GM23338 (cell line): ENCODE measurements around the gene LONP1.

Experiments used
- CTCF ChIP-seq, 2 experiments: fragments of 200-600 bp in 1 of 2; sonication (generic) in 1 of 2; conservative IDR thresholded peaks; 2 replicates each; pipeline versions ENCODE4 v1.5.1 to v1.6.1; 2016 to 2017; ENCODE audit warnings: antibody characterized with exemption in 2 of 2, low read depth in 2 of 2, mild to moderate bottlenecking in 2 of 2, moderate library complexity in 1 of 2
- EZH2 ChIP-seq: fragments of 200-600 bp; sonication (generic); IDR thresholded peaks from one replicate; pipeline ENCODE4 v1.8.0; 2017; ENCODE audit warnings: antibody characterized with exemption, mild to moderate bottlenecking, low read depth; ENCODE audit not compliant: unreplicated experiment

DNA sequence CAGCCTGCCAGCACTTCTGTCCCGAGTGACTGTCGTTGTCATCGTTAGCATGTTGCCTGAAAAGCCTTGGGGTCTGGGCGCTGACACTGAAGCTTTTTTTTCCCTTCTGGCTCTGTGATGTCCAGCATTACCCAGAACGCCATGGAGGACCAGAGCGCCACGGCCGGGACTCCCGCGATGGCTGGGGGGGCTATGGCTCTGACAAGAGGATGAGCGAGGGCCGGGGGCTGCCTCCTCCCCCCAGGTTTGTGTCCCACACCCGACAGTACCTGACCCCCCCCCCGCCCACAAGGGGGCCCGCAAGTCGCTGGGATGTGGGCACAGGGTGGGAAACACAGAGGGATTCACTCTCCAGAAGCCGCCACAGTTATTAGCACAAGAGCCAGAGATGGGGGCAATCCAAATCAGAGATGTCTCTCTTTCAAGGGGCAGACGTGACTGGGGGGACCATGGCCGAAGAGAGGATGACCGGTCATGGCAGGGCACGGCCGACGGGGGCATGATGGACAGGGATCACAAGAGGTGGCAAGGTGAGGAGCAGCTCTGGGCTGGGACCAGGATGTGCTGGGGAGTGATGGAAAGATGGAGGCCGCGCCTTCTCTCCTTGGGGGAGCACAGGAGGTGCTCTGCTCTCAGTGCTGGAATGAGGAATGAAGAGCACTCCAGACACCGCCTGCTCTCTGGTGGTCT is 52.9 kb downstream of the LONP1 start:
- no peak for TF ChIP-seq CTCF (conservative IDR thresholded peaks at IDR 0.05; ENCODE audit: low read depth in 2 of 2)
- no peak for TF ChIP-seq EZH2
